GM19463 (cell line): Measurements from ENCODE around the gene KCNC2.
"Not testable (repeated sequence)": the region's sequence is repeated elsewhere in the genome, so short reads cannot be mapped to it uniquely, and the experiment has no call there.

Experiments
- ATAC-seq: cut with Tn5 transposase; IDR thresholded peaks from one replicate; pipeline ENCODE4 v1.9.1; 2021; ENCODE audit warnings: mild to moderate bottlenecking, moderate library complexity; ENCODE audit not compliant: unreplicated experiment

KCNC2 gene

GRCh38 chr12:75209812-75210138 is at the start of gene KCNC2:
KCNC2 (minus strand) TSS chr12:75209839.
- no peak for ATAC-seq

DNA sequence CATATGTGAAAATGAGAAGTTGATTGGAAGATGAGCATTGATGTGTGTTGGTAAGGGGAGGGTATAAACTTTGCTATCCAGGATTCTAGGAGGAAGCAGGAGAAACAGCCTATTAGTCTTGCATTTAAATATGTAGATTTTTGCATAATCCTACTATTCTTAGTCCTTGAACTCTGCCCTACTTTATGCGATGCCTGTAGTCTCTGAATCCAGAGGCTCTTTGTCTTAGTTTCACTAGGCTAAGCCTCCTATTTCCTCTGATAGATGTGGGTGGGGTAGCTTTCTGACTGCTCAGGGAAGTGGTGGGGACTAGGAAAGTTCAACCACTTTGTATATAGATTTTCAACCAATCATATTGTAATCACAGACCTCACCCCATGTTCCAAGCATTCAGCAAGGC is 49.5 kb upstream of the KCNC2 start:
- no peak for ATAC-seq

- ATAC-seq, result no peak
Observed at GRCh38 chr12:75257510-75257909, 47.9 kb upstream of the KCNC2 start.

GRCh38 chr12:75245108-75245507 is 35.5 kb upstream of the KCNC2 start:
- ATAC-seq, result no peak

- no peak for ATAC-seq
Observed at GRCh38 chr12:75239987-75240386, 30.3 kb upstream of the KCNC2 start.

GRCh38 chr12:75236206-75236605 is 26.6 kb upstream of the KCNC2 start:
- ATAC-seq, result no peak

DNA sequence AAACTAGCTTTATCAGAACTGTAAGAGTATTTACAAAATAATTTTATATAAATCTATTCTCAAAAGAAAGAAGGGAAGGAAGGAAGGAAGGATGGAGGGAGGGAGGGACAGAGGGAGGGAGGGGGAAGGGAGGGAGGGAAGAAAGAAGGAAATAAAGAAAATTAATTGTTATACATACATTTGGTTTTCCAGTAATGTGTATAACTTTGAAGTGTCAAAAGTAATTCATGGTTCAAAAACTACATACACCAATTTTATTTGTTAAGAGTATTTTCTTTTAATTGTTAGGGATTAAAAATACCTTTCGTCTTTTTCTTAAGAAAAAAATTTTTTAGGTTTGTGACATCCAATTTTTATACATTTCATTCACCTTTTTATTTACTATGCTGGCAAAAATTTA is 17.5 kb upstream of the KCNC2 start:
- no peak for ATAC-seq

DNA sequence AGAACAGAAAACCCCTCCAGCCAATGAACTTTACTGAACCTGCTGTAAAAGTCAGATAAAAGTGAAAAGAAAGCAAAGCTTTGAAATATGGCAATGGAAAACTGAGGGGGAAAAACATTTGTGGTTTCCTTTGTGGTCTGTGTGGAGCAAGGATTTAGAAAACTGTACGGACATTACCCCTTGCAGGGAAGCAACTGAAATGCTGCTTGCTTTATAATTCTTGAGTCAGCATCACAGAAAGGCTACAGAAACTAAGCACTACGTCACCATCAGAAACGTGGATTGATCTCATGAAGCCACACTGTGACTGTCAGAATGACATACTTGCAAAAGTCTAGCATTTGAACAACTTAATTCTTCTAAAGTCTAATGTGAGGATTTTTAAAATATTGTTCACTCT is 2.4 kb upstream of the KCNC2 start:
- ATAC-seq, result no peak

GRCh38 chr12:75208856-75209811 is 505 bp downstream of the KCNC2 start:
- no peak for ATAC-seq

DNA sequence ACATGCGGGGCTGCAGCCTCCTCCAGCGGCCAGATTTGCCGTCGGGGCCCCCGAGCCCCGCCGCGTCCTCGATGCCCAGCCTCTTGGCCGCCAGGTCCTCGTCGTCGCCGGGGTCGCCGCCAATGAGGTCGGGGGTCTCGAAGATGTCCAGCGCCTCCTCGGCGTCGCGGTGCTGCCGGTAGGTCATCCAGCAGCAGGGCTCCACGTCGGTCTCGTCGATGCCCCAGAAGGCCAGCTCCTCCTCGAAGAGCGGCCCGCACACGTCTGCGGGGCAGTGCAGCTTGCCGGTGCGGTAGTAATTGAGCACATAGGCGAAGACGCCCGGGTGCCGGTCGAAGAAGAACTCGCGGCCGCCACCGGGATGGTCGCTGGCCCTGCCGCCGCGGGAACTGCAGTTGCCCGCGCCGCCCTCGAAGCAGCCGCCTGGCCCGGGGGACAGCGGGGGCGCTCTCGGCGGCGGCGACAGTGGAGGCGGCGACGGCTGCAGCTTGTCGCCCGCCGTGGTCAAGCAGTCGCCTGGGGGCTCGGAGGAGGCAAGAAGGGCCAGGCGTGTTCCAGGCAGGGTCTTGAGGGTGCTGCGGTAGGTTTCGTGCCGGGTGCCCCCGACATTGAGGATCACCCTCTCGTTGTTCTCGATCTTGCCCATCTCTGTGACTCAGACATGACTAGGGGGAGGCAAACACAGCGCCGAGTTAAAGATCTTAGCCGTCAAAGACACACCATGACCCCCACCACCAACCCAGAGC is 2.1 kb downstream of the KCNC2 start:
- no peak for ATAC-seq

DNA sequence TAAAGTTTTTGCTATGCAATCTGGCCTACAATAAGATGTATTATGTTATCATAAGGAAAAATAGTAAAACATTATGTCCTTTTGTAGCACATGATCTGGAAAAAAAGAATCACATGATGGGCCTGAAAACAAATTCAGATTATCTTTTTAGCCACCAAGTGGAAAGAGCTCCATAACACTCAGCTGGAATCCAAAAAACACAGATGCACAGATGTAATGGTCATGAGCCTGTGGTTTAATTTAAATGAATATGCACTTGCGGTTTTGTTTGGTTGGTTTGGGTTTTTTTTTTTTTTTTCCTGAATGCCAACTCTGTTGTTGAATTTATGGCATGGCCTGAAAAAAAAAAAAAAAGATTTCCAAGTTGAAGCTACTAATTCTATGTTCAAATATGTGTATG is 4.1 kb downstream of the KCNC2 start:
- ATAC-seq, result no peak

- no peak for ATAC-seq
Observed at GRCh38 chr12:75196865-75197264, 12.8 kb downstream of the KCNC2 start.

GRCh38 chr12:75196408-75196807 is 13.2 kb downstream of the KCNC2 start:
- ATAC-seq, result no peak

GRCh38 chr12:75194250-75194649 is 15.4 kb downstream of the KCNC2 start:
- no peak for ATAC-seq

GRCh38 chr12:75192196-75192595 is 17.4 kb downstream of the KCNC2 start:
- ATAC-seq, result no peak

GRCh38 chr12:75190846-75191245 is 18.8 kb downstream of the KCNC2 start:
- ATAC-seq, result no peak

DNA sequence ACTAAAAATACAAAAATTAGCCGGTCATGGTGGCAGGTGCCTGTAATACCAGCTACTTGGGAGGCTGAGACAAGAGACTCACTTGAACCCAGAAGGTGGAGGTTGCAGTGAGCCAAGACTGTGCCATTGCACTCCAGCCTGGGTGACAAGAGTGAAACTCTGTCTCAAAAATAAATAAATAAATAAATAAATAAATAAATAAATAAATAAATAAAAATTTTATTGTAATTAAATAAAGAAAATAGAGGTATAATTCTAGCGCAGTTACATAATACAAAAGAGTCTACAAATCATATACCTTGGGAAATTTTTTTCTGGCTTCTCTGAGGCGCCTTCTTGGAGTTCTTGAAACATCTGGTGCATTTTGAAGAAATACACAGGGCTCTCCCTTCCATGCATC is 23.8 kb downstream of the KCNC2 start:
- ATAC-seq, result not testable (repeated sequence)

GRCh38 chr12:75184516-75184915 is 25.1 kb downstream of the KCNC2 start:
- ATAC-seq, result no peak

DNA sequence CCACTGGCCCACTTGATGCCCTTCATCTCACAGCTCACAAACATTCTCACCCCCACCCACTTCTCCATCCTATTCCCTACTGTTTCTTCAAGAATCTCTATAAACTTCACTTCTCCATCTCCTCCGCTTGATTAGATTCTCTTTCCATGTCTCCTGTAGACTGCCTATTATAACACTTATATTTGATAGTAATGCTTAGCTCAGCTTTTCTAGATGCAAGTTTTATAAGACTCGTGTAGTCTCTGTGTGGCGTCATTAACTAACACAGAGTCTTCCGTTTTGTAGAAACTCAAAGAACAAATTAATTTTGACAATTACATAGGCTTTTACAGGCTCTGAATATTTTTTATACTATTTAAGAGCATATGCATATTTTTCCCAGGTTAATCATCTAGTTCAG is 25.7 kb downstream of the KCNC2 start:
- ATAC-seq, result no peak

- peak; percentile 85 for ATAC-seq
Observed at GRCh38 chr12:75177997-75178396, 31.6 kb downstream of the KCNC2 start.

GRCh38 chr12:75172611-75173010 is 37.0 kb downstream of the KCNC2 start:
- no peak for ATAC-seq

DNA sequence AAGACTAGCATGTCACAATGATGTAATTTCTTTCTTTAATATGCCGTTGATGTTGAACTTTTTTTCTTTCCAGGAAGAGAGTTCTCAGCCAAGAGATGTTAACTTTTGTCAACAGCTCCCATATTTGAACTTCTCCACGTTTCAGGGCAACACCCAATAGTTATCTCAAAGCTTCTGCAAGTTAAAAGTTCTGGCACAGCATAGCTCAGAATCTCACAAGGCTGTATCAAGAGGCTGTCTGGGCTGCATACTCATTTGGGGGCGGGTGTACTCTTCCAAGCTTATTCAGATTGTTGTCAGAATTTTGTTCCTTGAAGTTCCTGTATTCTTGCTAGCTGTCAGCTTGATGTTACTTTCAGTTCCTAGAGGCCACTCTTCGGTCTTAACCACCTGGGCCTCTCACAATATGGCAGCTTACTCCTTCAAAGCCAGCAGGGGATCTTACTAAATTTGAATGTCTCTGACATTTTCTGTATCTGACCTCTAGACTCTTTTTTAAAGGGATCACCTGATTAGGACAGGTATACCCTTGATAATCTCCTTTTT is 38.9 kb downstream of the KCNC2 start:
- ATAC-seq, result peak; percentile 54
